ENCODE results near the gene CDH13.

The CDH13 gene

GRCh38 chr16:83623892-83624291 lies 997.1 kb downstream of the CDH13 start:
- DNase-seq (ENCODE audit: low read depth): no peak

- DNase-seq (ENCODE audit: low read depth): no peak
Measured at GRCh38 chr16:83624429-83625120, 997.8 kb downstream of the CDH13 start.

GRCh38 chr16:83626204-83626603 lies 999.4 kb downstream of the CDH13 start:
- no peak for DNase-seq (ENCODE audit: low read depth)

- DNase-seq (ENCODE audit: low read depth): no peak
Measured at GRCh38 chr16:83626676-83627075, 999.9 kb downstream of the CDH13 start.

- DNase-seq (ENCODE audit: low read depth): no peak
Measured at GRCh38 chr16:83627996-83628395, 1001.2 kb downstream of the CDH13 start.

- DNase-seq (ENCODE audit: low read depth): no peak
Measured at GRCh38 chr16:83629426-83629825, 1002.7 kb downstream of the CDH13 start.

DNA sequence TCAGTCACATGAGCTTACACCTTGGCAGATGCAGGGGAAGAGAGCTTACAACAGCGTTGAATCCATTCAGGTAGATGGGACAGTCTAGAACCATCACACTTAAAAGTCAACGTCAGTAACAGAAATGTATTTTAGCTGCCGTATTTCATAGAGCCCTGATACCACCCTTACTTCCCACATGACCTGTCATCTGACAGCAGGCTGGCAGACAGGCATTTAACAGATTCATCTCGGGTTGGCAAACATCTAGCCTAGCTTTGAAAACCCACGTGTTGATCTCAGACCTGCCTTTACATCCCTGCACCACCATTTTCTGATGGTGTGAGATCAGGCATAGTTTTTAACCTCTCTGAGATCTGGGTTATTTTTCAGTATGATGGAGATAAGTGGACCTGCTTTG lies 1003.1 kb downstream of the CDH13 start:
- DNase-seq (ENCODE audit: low read depth): no peak

- DNase-seq (ENCODE audit: low read depth): no peak
Measured at GRCh38 chr16:83630979-83631378, 1004.2 kb downstream of the CDH13 start.

DNA sequence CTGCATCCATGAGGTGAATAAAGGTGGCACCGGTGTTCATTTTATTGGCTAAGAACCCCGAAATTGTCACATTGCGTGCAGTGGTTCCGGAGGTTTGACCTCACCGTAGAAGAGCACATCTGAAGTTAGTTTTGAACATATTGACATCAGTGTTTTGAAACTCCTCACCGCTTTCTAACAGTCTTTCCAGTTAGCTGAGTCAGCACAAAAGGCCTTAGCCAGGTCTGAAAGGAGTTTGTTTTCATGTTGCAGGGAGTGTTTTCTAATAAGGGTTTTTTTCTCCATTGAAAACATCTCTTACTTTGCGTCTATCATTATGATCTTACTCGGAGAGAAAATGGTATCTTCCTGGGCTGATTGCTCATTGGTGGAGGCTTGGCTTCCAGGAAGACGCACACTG lies 1006.5 kb downstream of the CDH13 start:
- no peak for DNase-seq (ENCODE audit: low read depth)

- no peak for DNase-seq (ENCODE audit: low read depth)
Measured at GRCh38 chr16:83648347-83648746, 1021.6 kb downstream of the CDH13 start.

DNA sequence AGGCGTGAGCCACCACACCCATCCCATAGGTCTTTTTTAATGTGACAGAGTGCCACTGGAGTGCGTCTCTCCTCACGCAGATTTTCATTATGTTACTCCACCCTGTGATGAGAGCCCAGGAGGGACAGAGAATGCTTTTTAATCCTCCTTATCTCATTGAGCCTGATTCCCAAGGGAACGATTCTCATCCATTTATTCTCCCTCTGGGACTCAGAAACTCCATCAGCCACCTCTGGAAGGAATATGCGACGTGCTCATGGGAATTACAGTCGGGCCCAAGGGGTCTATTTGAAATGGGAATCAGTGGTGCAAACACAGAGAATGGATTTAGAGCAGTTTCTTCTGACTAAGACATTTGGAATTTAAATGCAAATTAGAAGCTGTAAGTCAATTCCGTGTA lies 1025.1 kb downstream of the CDH13 start:
- DNase-seq (ENCODE audit: low read depth): no peak

DNA sequence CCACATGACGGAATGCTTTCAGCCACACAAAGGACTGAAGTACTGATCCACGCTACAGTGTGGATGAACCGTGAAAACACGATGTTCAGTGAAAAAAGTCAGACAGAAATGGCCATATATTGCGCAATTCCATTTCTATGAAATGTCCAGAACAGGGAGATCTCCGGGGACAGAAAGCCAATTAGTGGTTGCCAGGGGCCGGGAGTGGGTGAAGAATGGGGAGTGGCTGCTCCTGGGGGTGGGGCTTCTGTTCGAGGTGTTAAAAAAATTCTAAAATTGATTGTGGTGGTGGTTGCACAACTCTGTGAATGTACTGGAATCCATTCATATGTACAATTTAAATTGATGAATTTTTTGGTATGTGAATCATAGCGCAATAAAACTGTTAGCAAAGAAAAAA lies 1026.2 kb downstream of the CDH13 start:
- DNase-seq (ENCODE audit: low read depth): no peak

- no peak for DNase-seq (ENCODE audit: low read depth)
Measured at GRCh38 chr16:83653785-83654184, 1027.0 kb downstream of the CDH13 start.

DNA sequence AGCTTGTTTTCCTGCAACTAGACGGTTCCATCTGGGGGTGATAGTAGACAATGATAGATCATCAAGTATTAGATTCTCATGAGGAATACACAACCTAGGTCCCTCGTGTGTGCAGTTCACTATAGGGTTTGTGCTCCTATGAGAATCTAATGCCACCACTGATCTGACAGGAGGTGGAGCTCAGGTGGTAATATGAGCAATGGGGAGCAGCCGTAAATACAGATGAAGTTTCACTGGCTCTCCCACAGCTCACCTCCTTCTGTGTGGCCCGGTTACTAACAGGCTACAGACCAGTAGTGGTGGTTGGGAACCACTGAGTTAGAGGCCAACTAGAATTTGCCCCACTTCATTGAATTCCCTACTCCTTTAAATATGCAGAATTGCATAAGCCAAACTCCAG lies 1033.5 kb downstream of the CDH13 start:
- DNase-seq (ENCODE audit: low read depth): no peak

GRCh38 chr16:83661656-83662055 lies 1034.9 kb downstream of the CDH13 start:
- no peak for DNase-seq (ENCODE audit: low read depth)

DNA sequence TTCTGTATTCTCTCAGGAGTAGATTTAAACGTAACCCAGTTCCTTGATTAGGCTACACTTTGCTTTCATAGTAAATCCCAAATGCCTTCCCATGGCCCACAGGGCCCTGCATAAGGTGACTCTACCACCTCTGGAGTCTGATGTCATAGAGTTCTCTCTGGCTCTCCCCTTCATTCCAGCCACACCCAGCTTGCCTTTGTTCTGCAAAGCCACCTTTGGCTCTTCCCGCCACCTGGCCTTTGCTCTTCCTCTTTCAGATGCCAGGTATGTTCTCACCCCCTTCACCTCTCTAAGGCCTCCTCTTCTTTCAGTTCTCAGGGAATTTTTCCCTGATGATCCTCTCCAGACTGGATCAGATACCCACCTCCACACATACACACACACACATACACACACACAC lies 1039.7 kb downstream of the CDH13 start:
- DNase-seq (ENCODE audit: low read depth): no peak

DNA sequence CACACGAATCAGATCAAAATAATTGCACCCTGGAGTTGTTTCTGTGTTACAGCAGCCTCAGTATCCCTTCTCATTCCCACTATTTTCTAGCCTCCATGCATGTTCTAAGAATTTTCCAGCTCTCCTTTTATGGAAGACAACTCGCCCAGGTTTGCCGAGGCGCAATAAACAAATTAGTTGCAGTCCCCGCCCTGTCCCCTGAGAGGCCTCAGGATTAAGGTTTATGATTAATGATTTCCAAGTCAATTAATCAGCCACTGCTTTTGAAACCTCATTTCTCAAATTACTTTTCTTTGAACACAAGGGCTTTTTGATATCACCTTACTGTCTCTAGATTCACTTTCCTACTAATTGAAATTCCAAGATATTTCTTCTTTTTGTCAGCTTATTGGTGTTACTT lies 1042.7 kb downstream of the CDH13 start:
- DNase-seq (ENCODE audit: low read depth): no peak

DNA sequence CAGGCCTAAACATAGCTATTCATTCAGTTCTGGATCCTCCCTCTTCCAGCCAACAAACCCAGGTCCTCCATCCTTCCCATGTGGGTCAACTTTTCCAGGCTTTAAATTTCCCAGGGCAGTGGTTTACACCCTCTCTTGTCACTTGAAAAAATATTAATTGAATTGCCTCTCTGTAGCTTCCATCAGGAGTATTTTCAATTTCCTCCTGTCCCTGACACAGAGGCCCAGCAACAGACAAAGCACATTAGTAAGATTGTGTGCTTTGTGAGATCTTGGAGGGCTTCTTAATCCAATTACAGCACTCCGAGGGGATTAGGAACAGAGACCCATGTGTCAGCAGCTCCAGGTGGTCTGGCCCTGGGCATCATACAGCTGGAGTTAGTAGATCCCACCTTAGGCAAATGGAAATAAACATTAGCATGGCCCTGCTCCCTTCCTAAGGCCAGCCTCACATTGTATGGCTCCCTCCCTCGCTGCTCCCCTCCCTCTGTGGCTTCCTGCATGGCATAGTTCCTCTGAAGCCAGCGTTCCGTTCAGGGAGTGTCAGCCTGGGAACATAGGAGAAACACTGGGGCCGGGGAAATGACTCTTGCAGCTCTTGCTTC lies 1048.3 kb downstream of the CDH13 start:
- no peak for DNase-seq (ENCODE audit: low read depth)

DNA sequence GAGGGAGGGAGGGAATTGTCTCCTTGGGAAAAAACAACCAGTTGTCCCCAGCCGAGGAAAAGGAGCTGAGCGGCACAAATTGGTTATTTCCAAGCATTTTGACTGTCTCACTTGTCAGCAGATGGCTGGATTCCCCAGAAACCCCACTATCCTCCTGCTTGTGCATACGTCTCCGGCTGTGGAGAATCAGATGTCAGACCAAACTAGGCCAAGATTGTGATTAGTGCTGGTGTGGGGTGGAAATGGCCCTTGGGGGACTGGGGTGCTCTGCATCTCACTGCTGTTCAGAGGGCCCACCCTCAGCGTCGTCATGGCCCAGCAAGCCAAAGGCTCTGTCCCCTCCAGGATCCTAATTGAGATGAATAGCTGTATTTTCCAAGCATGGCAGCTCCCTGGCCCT lies 1049.3 kb downstream of the CDH13 start:
- no peak for DNase-seq (ENCODE audit: low read depth)

DNA sequence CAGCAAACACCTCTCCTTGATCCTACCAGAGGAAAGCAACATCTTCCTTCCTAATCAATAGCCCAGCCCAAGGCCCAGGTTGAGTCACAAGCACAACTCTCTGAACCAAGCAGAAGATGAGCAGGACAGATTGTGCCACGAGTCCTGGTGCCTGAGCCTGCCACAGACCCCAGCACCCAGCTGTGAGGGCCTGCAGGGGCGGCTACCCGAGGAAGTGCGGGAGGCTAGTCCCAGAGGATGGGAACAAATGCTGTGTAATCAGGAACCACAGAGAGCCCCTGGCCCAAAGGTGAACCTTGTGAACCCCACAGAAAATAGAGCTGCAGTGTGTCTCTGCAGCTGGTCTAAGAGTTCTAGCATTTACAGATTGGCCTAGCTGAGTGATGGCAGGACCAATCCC lies 1054.2 kb downstream of the CDH13 start:
- DNase-seq (ENCODE audit: low read depth): no peak

DNA sequence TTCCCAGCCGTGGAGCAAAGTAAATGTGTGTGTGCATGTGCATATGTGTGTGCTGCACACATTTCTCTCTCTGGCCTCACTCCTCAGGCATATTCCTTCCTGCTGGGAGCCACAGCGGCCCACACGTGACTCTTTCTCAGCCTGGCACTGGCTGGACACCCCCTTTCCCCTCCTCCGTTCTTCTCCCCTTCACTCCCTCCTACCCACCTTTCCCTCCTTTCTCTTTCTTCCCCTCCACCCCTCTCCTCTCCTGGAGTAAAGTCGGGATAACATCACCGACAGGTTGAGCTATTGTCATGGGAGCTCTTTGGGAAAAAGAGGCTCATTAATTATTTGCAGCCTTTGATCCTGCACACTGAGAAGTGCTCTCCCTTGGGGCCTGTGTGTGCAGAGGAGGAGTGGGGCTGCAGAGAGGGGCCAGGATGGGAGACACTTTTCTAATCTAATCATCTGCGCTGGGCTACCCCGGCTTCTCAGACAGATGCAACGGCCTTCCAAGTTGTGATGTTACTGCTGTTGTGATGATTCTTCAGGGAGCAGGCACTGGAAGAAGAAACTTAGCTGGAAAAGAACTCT lies 1054.7 kb downstream of the CDH13 start:
- DNase-seq (ENCODE audit: low read depth): no peak

GRCh38 chr16:83682116-83682867 lies 1055.5 kb downstream of the CDH13 start:
- no peak for DNase-seq (ENCODE audit: low read depth)

- DNase-seq (ENCODE audit: low read depth): no peak
Measured at GRCh38 chr16:83682868-83683235, 1056.1 kb downstream of the CDH13 start.

Measured in stimulated activated CD8-positive, alpha-beta memory T cell treated with anti-CD3 and anti-CD28 coated beads, Interleukin-12 subunit alpha, Interleukin-12 subunit beta, amount 100 ng/mL, for 4 hours (primary cell).